GM12865 (cell line): ENCODE measurements around the gene KIAA0753.
A peak's percentile ranks its signal among the peaks of the same experiment; 100 is the strongest.
"Not testable (repeated sequence)": the region's sequence is repeated elsewhere in the genome, so short reads cannot be mapped to it uniquely, and the experiment has no call there.

Experiments
- DNase-seq: peaks from one replicate; pipeline ENCODE4 v3.0.0; 2010; ENCODE audit warnings: low read depth
- H3K4me3 ChIP-seq: 2 replicates; pipeline ENCODE4 v1.5.1; 2011; ENCODE audit warnings: mild to moderate bottlenecking, low read depth, low read length, control low read depth
- TF ChIP-seq, protein P1 (sequence below): IDR thresholded peaks from 2 replicates; pipeline ENCODE4 v1.5.1; 2011; ENCODE audit warnings: low read length, control low read depth, low read depth, inconsistent platforms; ENCODE audit not compliant: insufficient read depth; ENCODE audit errors: missing control alignments

KIAA0753 gene

DNA sequence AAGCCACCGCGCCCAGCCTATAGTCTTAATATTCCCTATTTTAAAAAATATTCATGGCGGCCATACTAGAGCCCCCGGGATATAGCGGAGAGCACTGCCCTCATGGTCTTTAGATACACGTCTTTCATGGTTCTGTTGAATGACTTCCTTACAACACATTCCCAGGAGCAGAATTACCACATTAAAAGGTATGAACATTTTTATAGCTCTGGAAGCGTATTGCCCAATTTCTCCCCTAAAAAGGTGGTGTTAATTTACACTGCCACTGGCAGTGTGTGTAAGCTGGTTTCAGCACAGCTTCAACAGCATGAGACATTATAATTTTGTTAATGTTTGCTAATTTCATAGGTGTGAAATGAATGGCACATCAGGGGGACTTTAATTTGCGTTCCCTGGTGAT, 30.1 kb upstream of the KIAA0753 start:
- DNase-seq = no peak
- H3K4me3 ChIP-seq = no peak overlapping the region
- TF ChIP-seq, protein P1, sequence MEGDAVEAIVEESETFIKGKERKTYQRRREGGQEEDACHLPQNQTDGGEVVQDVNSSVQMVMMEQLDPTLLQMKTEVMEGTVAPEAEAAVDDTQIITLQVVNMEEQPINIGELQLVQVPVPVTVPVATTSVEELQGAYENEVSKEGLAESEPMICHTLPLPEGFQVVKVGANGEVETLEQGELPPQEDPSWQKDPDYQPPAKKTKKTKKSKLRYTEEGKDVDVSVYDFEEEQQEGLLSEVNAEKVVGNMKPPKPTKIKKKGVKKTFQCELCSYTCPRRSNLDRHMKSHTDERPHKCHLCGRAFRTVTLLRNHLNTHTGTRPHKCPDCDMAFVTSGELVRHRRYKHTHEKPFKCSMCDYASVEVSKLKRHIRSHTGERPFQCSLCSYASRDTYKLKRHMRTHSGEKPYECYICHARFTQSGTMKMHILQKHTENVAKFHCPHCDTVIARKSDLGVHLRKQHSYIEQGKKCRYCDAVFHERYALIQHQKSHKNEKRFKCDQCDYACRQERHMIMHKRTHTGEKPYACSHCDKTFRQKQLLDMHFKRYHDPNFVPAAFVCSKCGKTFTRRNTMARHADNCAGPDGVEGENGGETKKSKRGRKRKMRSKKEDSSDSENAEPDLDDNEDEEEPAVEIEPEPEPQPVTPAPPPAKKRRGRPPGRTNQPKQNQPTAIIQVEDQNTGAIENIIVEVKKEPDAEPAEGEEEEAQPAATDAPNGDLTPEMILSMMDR = no peak

DNA sequence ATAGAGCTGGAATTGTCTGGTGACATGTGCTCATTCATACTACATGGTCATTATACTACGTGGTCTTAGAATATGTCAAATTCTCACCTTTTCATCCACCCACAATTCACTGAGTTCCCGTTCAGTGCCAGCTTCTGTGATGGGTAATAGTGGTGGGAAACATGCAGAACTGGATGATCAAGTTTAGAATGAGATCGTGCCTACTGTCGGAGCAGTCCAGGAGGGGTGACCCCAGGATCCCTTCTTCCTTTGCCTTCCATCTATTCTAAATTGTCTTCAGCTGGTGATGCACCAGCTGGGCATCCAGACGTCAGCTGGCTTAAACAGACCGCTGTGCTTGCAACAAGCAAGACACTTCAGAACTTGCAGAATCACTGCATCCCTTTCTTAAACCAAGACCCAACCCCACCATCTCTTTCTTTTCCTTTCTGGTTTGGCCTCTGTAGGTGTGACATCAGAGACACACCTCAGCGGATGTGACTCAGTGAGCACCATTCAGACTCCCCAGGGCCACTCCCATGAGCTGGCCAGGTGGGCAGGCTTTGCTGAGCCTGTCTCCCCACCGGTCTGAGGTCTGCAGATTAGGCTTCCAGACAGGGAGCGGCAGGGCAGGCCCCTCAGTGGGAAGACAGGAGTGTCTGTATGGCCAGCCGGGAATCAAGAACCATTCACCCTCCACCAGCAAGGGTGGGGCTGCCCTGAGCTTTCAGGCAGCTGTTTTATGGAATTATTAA, 29.1 kb upstream of the KIAA0753 start:
- no peak for DNase-seq
- H3K4me3 ChIP-seq = no peak overlapping the region
- TF ChIP-seq, protein P1 = no peak

DNA sequence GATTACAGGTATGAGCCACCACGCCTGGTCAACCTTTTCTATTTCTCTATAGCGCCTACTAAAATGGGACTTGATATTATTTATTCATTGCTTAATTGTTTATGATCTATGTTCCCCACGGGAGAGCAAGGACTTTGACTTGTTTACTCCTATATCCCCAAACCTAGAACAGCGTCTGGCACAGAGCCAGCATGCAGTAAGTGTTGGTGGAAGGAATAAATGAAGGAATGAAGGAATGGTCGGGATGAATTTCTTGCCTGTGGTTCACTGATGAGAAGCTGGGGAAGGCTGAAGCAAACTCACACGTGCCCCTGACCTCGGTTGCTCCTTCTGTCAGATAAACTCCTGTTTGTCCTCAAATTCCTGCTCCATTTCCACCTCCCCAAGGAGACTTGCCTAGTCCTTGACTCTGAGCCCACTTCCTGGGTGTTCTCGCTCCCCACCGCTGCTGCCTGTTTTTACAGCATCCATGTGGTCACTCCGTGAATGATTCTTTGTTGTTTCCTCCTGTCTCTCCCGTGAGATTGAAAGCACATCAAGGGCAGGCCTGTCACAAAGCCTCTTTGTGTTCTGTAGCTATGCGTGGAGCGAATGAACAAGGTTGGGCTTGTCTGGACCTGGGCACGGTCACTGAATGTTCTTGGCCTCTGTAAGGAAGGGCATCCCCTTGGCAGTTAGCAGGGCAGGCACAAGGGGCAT, 28.4 kb upstream of the KIAA0753 start:
- no peak overlapping the region for H3K4me3 ChIP-seq
- TF ChIP-seq, protein P1 = no peak
- DNase-seq = no peak

DNA sequence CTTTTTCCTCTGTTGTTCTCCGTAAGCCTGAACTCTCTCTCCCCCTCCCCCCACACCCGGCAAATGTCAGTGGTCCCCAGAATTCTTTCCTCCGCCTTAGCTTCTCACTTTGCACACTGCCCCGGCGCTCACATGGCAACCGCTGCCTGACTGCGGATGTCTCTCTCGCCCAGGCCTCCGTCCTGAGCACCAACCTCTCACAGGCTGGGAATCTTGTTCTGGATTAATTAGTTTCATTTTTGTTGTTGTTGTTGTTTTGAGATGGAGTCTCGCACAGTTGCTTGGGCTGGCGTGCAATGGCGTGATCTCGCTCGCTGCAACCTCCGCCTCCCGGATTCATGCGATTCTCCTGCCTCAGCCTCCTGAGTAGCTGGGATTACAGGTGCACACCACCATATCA, 27.7 kb upstream of the KIAA0753 start:
- TF ChIP-seq, protein P1 = no peak
- no peak overlapping the region for H3K4me3 ChIP-seq
- DNase-seq = no peak

DNA sequence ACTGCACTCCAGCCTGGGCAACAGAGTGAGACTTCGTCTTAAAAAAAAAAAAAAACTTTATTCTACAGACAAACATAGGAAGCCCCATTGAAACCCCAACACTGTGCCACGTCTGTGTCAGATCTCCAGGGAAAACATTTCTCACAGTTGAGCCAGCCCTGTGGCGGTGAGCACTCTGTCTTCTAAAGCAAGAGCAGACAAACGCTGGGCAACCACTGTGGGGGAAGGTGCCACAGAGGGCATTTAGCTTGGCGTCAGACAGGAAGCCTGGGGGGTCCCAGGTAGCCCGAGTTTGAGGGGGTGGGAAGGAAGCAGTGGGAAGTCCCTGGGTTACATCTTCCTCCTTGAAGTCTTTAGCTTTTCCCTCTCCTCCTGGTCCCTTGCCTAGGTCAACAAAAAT, 27.0 kb upstream of the KIAA0753 start:
- H3K4me3 ChIP-seq = no peak overlapping the region
- TF ChIP-seq, protein P1 = no peak
- no peak for DNase-seq

DNA sequence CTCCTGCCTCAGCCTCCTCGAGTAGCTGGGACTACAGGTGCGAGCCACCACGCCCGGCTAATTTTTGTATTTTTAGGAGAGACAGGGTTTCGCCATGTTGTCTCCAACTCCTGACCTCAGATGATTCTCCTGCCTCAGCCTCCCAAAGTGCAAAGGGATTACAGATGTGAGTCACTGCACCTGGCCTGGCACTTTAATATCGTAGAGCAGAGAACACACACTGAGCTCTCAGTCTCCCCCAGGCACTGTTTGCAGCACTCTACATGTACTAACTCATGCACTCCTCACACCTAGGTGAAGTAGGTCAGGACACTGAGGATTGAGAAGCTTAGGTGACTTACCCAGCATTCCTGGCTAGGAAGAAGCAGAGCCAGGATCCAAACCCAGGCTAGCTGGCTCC, 26.0 kb upstream of the KIAA0753 start:
- H3K4me3 ChIP-seq = no peak overlapping the region
- TF ChIP-seq, protein P1 = no peak
- no peak for DNase-seq

DNA sequence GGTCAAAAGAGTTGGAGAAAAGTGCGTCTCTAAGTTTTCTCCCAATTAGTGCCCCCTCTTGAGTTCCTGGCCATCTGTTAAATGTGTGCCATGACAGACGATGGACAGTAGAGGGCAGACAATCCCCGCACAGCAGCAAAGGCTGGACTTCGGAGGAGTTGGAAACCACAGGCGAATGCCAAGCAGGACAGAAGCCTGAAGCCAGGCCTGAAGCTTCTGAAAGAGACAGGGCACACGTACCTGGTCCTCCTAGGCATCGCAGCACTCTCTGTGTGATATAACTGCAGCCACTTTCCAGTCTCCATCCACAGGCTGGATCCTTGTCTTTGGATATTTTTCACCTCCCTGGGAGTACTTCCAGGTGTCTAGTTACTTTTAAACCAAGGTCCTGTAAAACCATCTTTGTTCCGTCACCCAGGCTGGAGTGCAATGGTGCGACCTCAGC, 25.6 kb upstream of the KIAA0753 start:
- DNase-seq = peak; percentile 79
- TF ChIP-seq, protein P1 = peak; percentile 92

DNA sequence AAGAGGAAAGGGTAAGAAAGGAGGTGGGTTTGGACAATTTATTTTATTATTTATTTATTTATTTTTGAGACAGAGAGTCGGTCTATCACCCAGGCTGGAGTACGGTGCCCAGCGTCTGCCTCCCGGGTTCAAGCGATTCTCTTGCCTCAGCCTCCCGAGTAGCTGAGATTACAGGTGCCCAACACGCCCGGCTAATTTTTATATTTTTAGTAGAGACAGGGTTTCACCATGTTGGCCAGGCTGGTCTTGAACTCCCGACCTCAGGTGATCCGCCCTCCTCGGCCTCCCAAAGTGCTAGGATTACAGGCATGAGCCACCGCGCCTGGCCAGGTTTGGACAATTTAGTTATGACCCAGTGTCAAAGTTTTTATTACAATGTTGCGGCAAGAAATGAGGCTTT, 22.7 kb upstream of the KIAA0753 start:
- not testable (repeated sequence) for H3K4me3 ChIP-seq, DNase-seq

More for the DNA sequence above, 25.6 kb upstream of the KIAA0753 start:
- no peak overlapping the region for H3K4me3 ChIP-seq
